K562 (cell line): ENCODE measurements around the gene MSX1. TPM values are rescaled to one million over a fixed set of nuclear protein-coding genes. Genes with fewer than 3 reads are reported as not detected.

Source experiments
- ATAC-seq: fragments of 200-7000 bp; cut with Tn5 transposase; 3 replicates; pipeline ENCODE4 v1.9.1; 2020; ENCODE audit warnings: moderate library complexity
- BruUV-seq: library from RNA; stranded (reverse); fragments of 400-500 nt; replicated peaks from 2 replicates; lab custom pipeline; 2021; lab: Mats Ljungman, UMichigan
- CTCF ChIA-PET: fragments of 300-600 bp; formaldehyde crosslinking; extraction: SDS; loops from one replicate; lab custom pipeline; 2021; ENCODE audit warnings: low intra/inter-chr PET ratio; lab: Yijun Ruan, JAX
- POLR2A ChIA-PET: fragments of 300-600, 350-650 bp; sonication (Branson Sonifier 250); formaldehyde crosslinking; extraction: SDS; loops from one replicate; lab custom pipeline; 2021; ENCODE audit warnings: antibody characterized with exemption, inconsistent platforms; lab: Yijun Ruan, JAX
- DNase-seq, 4 experiments: peaks; one replicate each; pipeline versions ENCODE4 v3.0.0 to v3.0.0-alpha.2; 2011 to 2018; ENCODE audit warnings: low spot score in 3 of 4, mixed read lengths in 3 of 4; ENCODE audit errors: extremely low read depth in 1 of 4
- FAIRE-seq: peaks from 2 replicates; lab custom pipeline; 2011; peaks lifted over from hg19 to GRCh38; lab: Jason Lieb, UNC
- H2AFZ ChIP-seq: 2 replicates; pipeline ENCODE4 v1.6.0; 2011; ENCODE audit warnings: low read depth, low read length, control low read depth, inconsistent platforms
- H3K27ac ChIP-seq: fragments of 200-600 bp; 3 replicates; pipeline ENCODE4 v1.8.0; 2011; ENCODE audit warnings: low read depth, mild to moderate bottlenecking, control low read depth, inconsistent platforms, low read length, moderate library complexity, mixed read lengths; ENCODE audit errors: extremely low read depth
- H3K27me3 ChIP-seq, 2 experiments: fragments of 300-600 bp in 1 of 2; 2 replicates in 1 of 2; 3 replicates in 1 of 2; pipeline versions ENCODE4 v1.6.0 to v1.8.0; 2011; ENCODE audit warnings: inconsistent platforms in 2 of 2, low read length in 2 of 2, mild to moderate bottlenecking in 1 of 2, mixed read lengths in 1 of 2, moderate library complexity in 1 of 2; ENCODE audit not compliant: control insufficient read depth in 2 of 2, insufficient read depth in 2 of 2
- H3K36me3 ChIP-seq: fragments of 300-600 bp; 3 replicates; pipeline ENCODE4 v1.8.0; 2011; ENCODE audit warnings: mild to moderate bottlenecking, low read length, inconsistent platforms; ENCODE audit not compliant: control insufficient read depth, insufficient read depth
- H3K4me1 ChIP-seq, 2 experiments: fragments of 200-600 bp in 1 of 2; replicated peaks in 1 of 2; 2 replicates in 1 of 2; 3 replicates in 1 of 2; pipeline versions ENCODE4 v1.5.1 to v1.8.0; 2011; ENCODE audit warnings: inconsistent platforms in 2 of 2, low read length in 2 of 2, mild to moderate bottlenecking in 1 of 2, mixed read lengths in 1 of 2, moderate library complexity in 1 of 2; ENCODE audit not compliant: control insufficient read depth in 2 of 2, insufficient read depth in 2 of 2
- H3K4me2 ChIP-seq: 2 replicates; pipeline ENCODE4 v1.6.1; 2011; ENCODE audit warnings: low read length, control low read depth, inconsistent platforms, mixed read lengths; ENCODE audit not compliant: insufficient read depth
- H3K4me3 ChIP-seq: fragments of 200-600 bp; sonication (generic), shearing (Covaris generic); 2 replicates; pipeline ENCODE4 v1.5.1; 2016; ENCODE audit warnings: control low read depth, inconsistent platforms
- H3K79me2 ChIP-seq: fragments of 200-600 bp; 3 replicates; pipeline ENCODE4 v1.8.0; 2011; ENCODE audit warnings: low read length, inconsistent platforms; ENCODE audit not compliant: control insufficient read depth, insufficient read depth
- H3K9ac ChIP-seq, 2 experiments: 2 replicates each; pipeline versions ENCODE4 v1.6.0 to v1.6.1; 2011; ENCODE audit warnings: low read depth in 2 of 2, low read length in 2 of 2, control low read depth in 1 of 2, inconsistent platforms in 1 of 2, mild to moderate bottlenecking in 1 of 2, mixed read lengths in 1 of 2; ENCODE audit not compliant: insufficient read depth in 1 of 2
- H3K9me1 ChIP-seq: one replicate; pipeline ENCODE4 v1.6.0; 2011; ENCODE audit warnings: inconsistent platforms, mild to moderate bottlenecking, low read length, moderate library complexity; ENCODE audit not compliant: control insufficient read depth, insufficient read depth
- H3K9me3 ChIP-seq: replicated peaks from 2 replicates; pipeline ENCODE4 v1.5.1; 2011; ENCODE audit warnings: low read depth, low read length, inconsistent platforms; ENCODE audit not compliant: control insufficient read depth, insufficient read depth
- H4K20me1 ChIP-seq: replicated peaks from 2 replicates; pipeline ENCODE4 v1.6.1; 2011; ENCODE audit warnings: low read length, inconsistent platforms, mixed read lengths; ENCODE audit not compliant: control insufficient read depth, insufficient read depth
- BHLHE40 ChIP-seq: IDR thresholded peaks from 2 replicates; pipeline ENCODE4 v1.6.1; 2011; ENCODE audit warnings: low read length, improper control_type of control experiment
- CBFA2T2 ChIP-seq: fragments of 450-650 bp; conservative IDR thresholded peaks from 2 replicates; pipeline ENCODE4 v1.6.1; 2017; ENCODE audit warnings: mild to moderate bottlenecking
- CTCFL ChIP-seq: IDR thresholded peaks from 2 replicates; pipeline ENCODE4 v1.6.1; 2011; ENCODE audit warnings: borderline replicate concordance, low read depth, mild to moderate bottlenecking, moderate library complexity, low read length; ENCODE audit not compliant: insufficient read depth, poor library complexity, severe bottlenecking
- DACH1 ChIP-seq: fragments of 450-650 bp; IDR thresholded peaks from 2 replicates; pipeline ENCODE4 v1.6.1; 2018; ENCODE audit not compliant: partially characterized antibody
- MYC ChIP-seq, 2 experiments: fragments of 250-450 bp in 1 of 2; sonication (Bioruptor Pico) in 1 of 2; IDR thresholded peaks; 2 replicates each; pipeline versions ENCODE4 v1.5.1 to v1.6.1; 2012 to 2021; ENCODE audit warnings: low read depth in 2 of 2, borderline replicate concordance in 1 of 2, improper control_type of control experiment in 1 of 2, low read length in 1 of 2, mild to moderate bottlenecking in 1 of 2, moderate library complexity in 1 of 2
- NBN ChIP-seq: fragments of 450-650 bp; IDR thresholded peaks from 2 replicates; pipeline ENCODE4 v1.6.1; 2016; ENCODE audit warnings: low read depth, mild to moderate bottlenecking
- NUFIP1 ChIP-seq: fragments of 450-650 bp; IDR thresholded peaks from 2 replicates; pipeline ENCODE4 v1.6.1; 2018; ENCODE audit not compliant: partially characterized antibody
- POLR2AphosphoS5 ChIP-seq: IDR thresholded peaks from 2 replicates; pipeline ENCODE4 v1.6.1; 2011; ENCODE audit warnings: mild to moderate bottlenecking, low read depth, low read length, moderate library complexity; ENCODE audit not compliant: control insufficient read depth, insufficient read depth
- SNIP1 ChIP-seq: fragments of 450-650 bp; IDR thresholded peaks from 2 replicates; pipeline ENCODE4 v1.7.1; 2017; ENCODE audit warnings: low read depth, mild to moderate bottlenecking
- SRSF9 ChIP-seq: fragments of 200-400 bp; formaldehyde crosslinking; IDR thresholded peaks from 2 replicates; pipeline ENCODE4 v1.6.1; 2017; ENCODE audit warnings: low read depth, low read length, borderline replicate concordance
- ZNF274 ChIP-seq: IDR thresholded peaks from 2 replicates; pipeline ENCODE4 v1.6.1; 2011; ENCODE audit warnings: low read depth, mild to moderate bottlenecking, low read length, moderate library complexity, borderline replicate concordance
- ZNF408 ChIP-seq: fragments of 250-450 bp; sonication (Bioruptor Pico); IDR thresholded peaks from 2 replicates; pipeline ENCODE4 v1.4.0; 2020; ENCODE audit warnings: low read depth, mild to moderate bottlenecking, moderate library complexity
- ZNF766 ChIP-seq: fragments of 200-800 bp; sonication (Bioruptor generic); conservative IDR thresholded peaks from 2 replicates; pipeline ENCODE4 v1.6.1; 2016; ENCODE audit warnings: missing genetic modification characterization, missing compliant biosample characterization
- WGBS: fragments of 100-300 bp; shearing (Covaris generic); methylation state at CpG from one replicate; pipeline ENCODE4 v1.1.6; 2016; ENCODE audit warnings: low coverage, mixed read lengths; ENCODE audit not compliant: insufficient coverage; ENCODE audit errors: missing lambda C conversion rate; 5-methylcytosine and 5-hydroxymethylcytosine counted together
- in situ Hi-C: fragments of 300-500 bp; cut with MboI; formaldehyde crosslinking; loops from 4 replicates; pipeline ENCODE4 v1.15.0; 2018; ENCODE audit warnings: inconsistent platforms, mixed read lengths
- intact Hi-C: fragments of 100-400 bp; cut with micrococcal nuclease; formaldehyde crosslinking; loops from 2 replicates; pipeline ENCODE4 v1.14.2; 2022
- polyA plus RNA-seq, 8 experiments: library from polyadenylated mRNA; depleted of rRNA in 4 of 8; stranded (reverse) in 5 of 8; unstranded in 3 of 8; fragments of >200 nt; fragmentation: Nextera tagmentation in 2 of 8; fragmentation: Illumina TruSeq in 1 of 8; extraction: Ambion mirVana in 2 of 8; extraction: Trizol in 1 of 8; gene quantifications; 2 replicates each; pipeline versions ENCODE4 v1.2.1 to v1.2.3, GENCODE V29; 2011 to 2014; ENCODE audit warnings: inconsistent platforms in 1 of 8, missing spikeins in 1 of 8
- total RNA-seq, 7 experiments: library from RNA; depleted of rRNA in 6 of 7; stranded (reverse); fragments of >200 nt in 6 of 7; fragmentation: Illumina TruSeq in 2 of 7; extraction: Trizol in 2 of 7; gene quantifications; 2 replicates each; pipeline versions ENCODE4 v1.2.1 to v1.2.3, GENCODE V29; 2011 to 2021; ENCODE audit warnings: low replicate concordance in 1 of 7
- TF ChIP-seq, protein P1 (sequence below): fragments of 250-450 bp; sonication (Bioruptor Pico); IDR thresholded peaks from 2 replicates; pipeline ENCODE4 v1.8.0; 2021; ENCODE audit warnings: moderate library complexity, mild to moderate bottlenecking, inconsistent platforms

Gene MSX1
- total and polyA plus RNA-seq, 9 of the 15 experiments (the other 6 are each of a cell fraction or from before 2014, with no cell fraction given): 1.3 to 6.3 (median 2.3) TPM

DNA sequence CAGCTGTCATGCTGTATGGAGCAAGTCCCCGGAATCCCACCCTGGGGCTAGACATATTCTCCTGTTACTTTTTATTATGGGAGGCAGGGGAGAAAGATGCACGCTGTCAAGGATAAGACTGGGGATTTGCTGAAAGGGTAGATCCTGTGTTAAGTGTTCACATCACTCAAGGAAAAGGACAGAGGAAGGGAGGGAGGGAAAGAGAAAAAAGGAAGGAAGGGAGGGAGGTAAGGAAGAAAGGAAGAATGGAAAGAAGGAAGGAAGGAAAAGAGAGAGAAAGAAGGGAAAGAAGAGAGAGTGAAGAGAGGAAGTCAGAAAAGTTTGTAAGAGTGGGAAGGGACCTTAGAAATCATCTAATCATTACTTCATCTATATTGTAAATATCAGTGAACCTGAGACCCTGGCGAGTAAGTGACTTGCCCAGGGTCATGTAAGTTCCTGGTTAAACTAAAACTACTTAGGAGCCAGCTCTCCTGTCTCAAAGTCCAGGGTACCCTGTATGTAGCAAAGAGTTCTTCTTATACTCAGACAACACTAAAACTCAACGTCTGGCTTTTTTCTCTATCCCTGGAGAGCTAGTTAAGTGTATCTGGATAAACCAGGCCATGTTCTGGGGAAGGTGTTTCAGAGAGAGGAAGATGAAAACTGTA lies 47.2 kb upstream of the MSX1 start:
- H3K9me1 ChIP-seq: no peaks in the 10 kb centered on the region
- no peaks in the 10 kb centered on the region for H3K36me3 ChIP-seq
- no peaks in the 10 kb centered on the region for H3K4me1 ChIP-seq
- FAIRE-seq (no peak), ATAC-seq (no peak), DNase-seq (no peak)
- H3K4me3 ChIP-seq: no peak overlapping the region
- no peaks in the 10 kb centered on the region for H3K79me2 ChIP-seq
- no peaks in the 10 kb centered on the region for H3K9me3 ChIP-seq
- no peak overlapping the region for H3K4me2 ChIP-seq
- 0% methylated on average over 4 of the region's 4 CpGs for WGBS
- no peak for TF ChIP-seq POLR2AphosphoS5
- no peak for TF ChIP-seq DACH1
- TF ChIP-seq CTCFL: no peak
- TF ChIP-seq ZNF766 (CRISPR knock-in tag): no peak
- no peak for TF ChIP-seq SNIP1
- no peak for TF ChIP-seq BHLHE40
- no peak for TF ChIP-seq ZNF274
- TF ChIP-seq, protein P1, sequence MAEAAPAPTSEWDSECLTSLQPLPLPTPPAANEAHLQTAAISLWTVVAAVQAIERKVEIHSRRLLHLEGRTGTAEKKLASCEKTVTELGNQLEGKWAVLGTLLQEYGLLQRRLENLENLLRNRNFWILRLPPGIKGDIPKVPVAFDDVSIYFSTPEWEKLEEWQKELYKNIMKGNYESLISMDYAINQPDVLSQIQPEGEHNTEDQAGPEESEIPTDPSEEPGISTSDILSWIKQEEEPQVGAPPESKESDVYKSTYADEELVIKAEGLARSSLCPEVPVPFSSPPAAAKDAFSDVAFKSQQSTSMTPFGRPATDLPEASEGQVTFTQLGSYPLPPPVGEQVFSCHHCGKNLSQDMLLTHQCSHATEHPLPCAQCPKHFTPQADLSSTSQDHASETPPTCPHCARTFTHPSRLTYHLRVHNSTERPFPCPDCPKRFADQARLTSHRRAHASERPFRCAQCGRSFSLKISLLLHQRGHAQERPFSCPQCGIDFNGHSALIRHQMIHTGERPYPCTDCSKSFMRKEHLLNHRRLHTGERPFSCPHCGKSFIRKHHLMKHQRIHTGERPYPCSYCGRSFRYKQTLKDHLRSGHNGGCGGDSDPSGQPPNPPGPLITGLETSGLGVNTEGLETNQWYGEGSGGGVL: no peak
- TF ChIP-seq MYC (IDR thresholded peaks at IDR 0.05; ENCODE audit: low read depth, low read length): no peak
- no peak for TF ChIP-seq MYC (CRISPR knock-in tag; IDR thresholded peaks at IDR 0.05; ENCODE audit: borderline replicate concordance, low read depth)
- no peak for TF ChIP-seq ZNF408 (CRISPR knock-in tag)
- TF ChIP-seq SRSF9: no peak
- no peak for TF ChIP-seq NUFIP1
- TF ChIP-seq NBN: no peak
- no peak for TF ChIP-seq CBFA2T2
- ChIA-PET POLR2A (no interaction called here), CTCF (no interaction called here)
- BruUV-seq: no TSS peak
- no peak overlapping the region for H2AFZ ChIP-seq
- intact Hi-C loops (no loop called here), in situ Hi-C loops (no loop called here)
- H3K27me3 ChIP-seq: peaks cover 5 to 18% of the 10 kb centered on the region in 2 experiments; a peak in 3 of 5 replicates
- H4K20me1 ChIP-seq: no peaks in the 10 kb centered on the region; the same call in 1 of the 2 replicates
- H3K27ac ChIP-seq: no peak overlapping the region
- no peak overlapping the region for H3K9ac ChIP-seq
